Fibroblast of pulmonary artery (primary cell): ENCODE measurements around the gene VWA3B.

Experiments
- DNase-seq: peaks from one replicate; pipeline ENCODE4 v3.0.0-alpha.2; 2010; ENCODE audit warnings: low read depth
- H3K4me3 ChIP-seq: replicated peaks from 2 replicates; pipeline ENCODE4 v1.5.1; 2011; ENCODE audit warnings: low read depth, mild to moderate bottlenecking, control low read depth, low read length, moderate library complexity
- CTCF ChIP-seq: IDR thresholded peaks from 2 replicates; pipeline ENCODE4 v1.5.1; 2011; ENCODE audit warnings: mild to moderate bottlenecking, control low read depth, low read length, inconsistent platforms; ENCODE audit errors: missing control alignments

VWA3B gene

GRCh38 chr2:98333922-98334321, 247.0 kb downstream of the VWA3B start:
- H3K4me3 ChIP-seq, result no peak overlapping the region
- TF ChIP-seq CTCF, result no peak
- peak; percentile 4 for DNase-seq

GRCh38 chr2:98334439-98335078, 247.6 kb downstream of the VWA3B start:
- no peak overlapping the region for H3K4me3 ChIP-seq
- peak; percentile 65 for DNase-seq
- TF ChIP-seq CTCF, result no peak

- DNase-seq, result no peak
- no peak overlapping the region for H3K4me3 ChIP-seq
- no peak for TF ChIP-seq CTCF
Observed at GRCh38 chr2:98335271-98335670, 248.3 kb downstream of the VWA3B start.

GRCh38 chr2:98341241-98341640, 254.3 kb downstream of the VWA3B start:
- TF ChIP-seq CTCF, result no peak
- DNase-seq, result no peak
- H3K4me3 ChIP-seq, result no peak overlapping the region

GRCh38 chr2:98343285-98343684, 256.3 kb downstream of the VWA3B start:
- no peak for DNase-seq
- no peak for TF ChIP-seq CTCF
- no peak overlapping the region for H3K4me3 ChIP-seq

- peak; percentile 19 for DNase-seq
- no peak for TF ChIP-seq CTCF
- H3K4me3 ChIP-seq, result no peak within 1 kb of the TSS
Observed at GRCh38 chr2:98346311-98347236, 259.6 kb downstream of the VWA3B start, which contains the start of gene CNGA3. Gene CNGA3, plus strand, starts transcription at chr2:98346456. Its CDS starts 23,520 bp downstream, at chr2:98369976.
